ENCODE results near the gene CNTROB. TPM values are rescaled to one million over a fixed set of nuclear protein-coding genes. Genes with fewer than 3 reads are reported as not detected.

Gene CNTROB
- total RNA-seq, 2 donors from 2014 or later: 25.2 to 42.0 TPM

- intact Hi-C loops (cut with DNase I): no loop called here
- DNase-seq (ENCODE audit: low spot score): peak; percentile 31
- Histone ChIP-seq H3K27ac (peak overlapping the region; percentile 97 to 99), H3K4me3 (peak overlapping the region; percentile 77 to 90), H3K27me3 (replicated peaks; ENCODE audit: insufficient read depth) (no peaks in the 10 kb centered on the region), H3K4me1 (replicated peaks) (peaks cover 26% of the 10 kb centered on the region), H3K36me3 (no peaks in the 10 kb centered on the region), H3K9me3 (no peaks in the 10 kb centered on the region)
- under 1% methylated on average over 54 of the region's 64 CpGs for WGBS
- TF ChIP-seq CTCF (IDR thresholded peaks at IDR 0.05) (no peak), POLR2A (IDR thresholded peaks at IDR 0.05) (peak; percentile 51)
These were observed 46.4 kb upstream of the CNTROB start for GRCh38 chr17:7885367-7886226.

GRCh38 chr17:7886227-7887037 lies 45.6 kb upstream of the CNTROB start:
- Histone ChIP-seq H3K27ac (peak overlapping the region; percentile 97 to 99), H3K27me3 (replicated peaks; ENCODE audit: insufficient read depth) (no peaks in the 10 kb centered on the region), H3K4me1 (replicated peaks) (peaks cover 21% of the 10 kb centered on the region), H3K36me3 (peaks cover 5 to 7% of the 10 kb centered on the region in 2 donors), H3K9me3 (no peaks in the 10 kb centered on the region), H3K4me3 (peak overlapping the region; percentile 77 to 90)
- TF ChIP-seq POLR2A (IDR thresholded peaks at IDR 0.05): peak; percentile 15
- TF ChIP-seq POLR2AphosphoS5 (IDR thresholded peaks at IDR 0.05): peak; percentile 5
- TF ChIP-seq CTCF (IDR thresholded peaks at IDR 0.05): peak in 1 of 4 experiments; percentile 15
- intact Hi-C loops (cut with DNase I): no loop called here
- peak; percentile 68 for DNase-seq (ENCODE audit: low spot score)
- 2% methylated on average over 30 of the region's 30 CpGs for WGBS

GRCh38 chr17:7887038-7887481 lies 44.9 kb upstream of the CNTROB start:
- Histone ChIP-seq H3K27me3 (replicated peaks; ENCODE audit: insufficient read depth) (no peaks in the 10 kb centered on the region), H3K36me3 (peaks cover 5 to 7% of the 10 kb centered on the region in 2 donors), H3K9me3 (no peaks in the 10 kb centered on the region), H3K27ac (peak overlapping the region; percentile 97 to 99), H3K4me1 (replicated peaks) (peaks cover 19% of the 10 kb centered on the region), H3K4me3 (peak overlapping the region; percentile 77 to 90)
- no peak for TF ChIP-seq POLR2AphosphoS5 (IDR thresholded peaks at IDR 0.05)
- no peak for TF ChIP-seq CTCF (IDR thresholded peaks at IDR 0.05)
- no peak for TF ChIP-seq POLR2A (IDR thresholded peaks at IDR 0.05)
- intact Hi-C loops (cut with DNase I): no loop called here
- no peak for DNase-seq (ENCODE audit: low spot score)
- WGBS: 1% methylated on average over 8 of the region's 8 CpGs

- intact Hi-C loops (cut with DNase I): no loop called here
- under 1% methylated on average over 30 of the region's 35 CpGs for WGBS
- TF ChIP-seq POLR2A (IDR thresholded peaks at IDR 0.05): peak; percentile 87
- TF ChIP-seq POLR2AphosphoS5 (IDR thresholded peaks at IDR 0.05): peak; percentile 95
- TF ChIP-seq CTCF (IDR thresholded peaks at IDR 0.05): peak in 2 of 4 experiments; percentile 13 to 42
- peaks cover 19% of the 10 kb centered on the region for H3K4me1 ChIP-seq (replicated peaks)
- peak overlapping the region; percentile 77 to 90 for H3K4me3 ChIP-seq
- no peaks in the 10 kb centered on the region for H3K9me3 ChIP-seq
- peak; percentile 97 for DNase-seq (ENCODE audit: low spot score)
- H3K27ac ChIP-seq: peak overlapping the region; percentile 97 to 99
- H3K36me3 ChIP-seq: peaks cover 5 to 7% of the 10 kb centered on the region in 2 donors
- no peaks in the 10 kb centered on the region for H3K27me3 ChIP-seq (replicated peaks; ENCODE audit: insufficient read depth)
These were observed 44.4 kb upstream of the CNTROB start for GRCh38 chr17:7887482-7888183.
